Left renal pelvis (tissue), 4 donors: Measurements from ENCODE around the gene DIDO1. TPM values are rescaled to one million over a fixed set of nuclear protein-coding genes. Genes with fewer than 3 reads are reported as not detected.
"Not testable (repeated sequence)": the region's sequence is repeated elsewhere in the genome, so short reads cannot be mapped to it uniquely, and the experiment has no call there.

Experiments used
- DNase-seq, 4 donors: peaks; one replicate each; pipeline ENCODE4 v3.0.0-alpha.2; 2013; ENCODE audit warnings: low read depth in 4 of 4, low spot score in 3 of 4
- polyA plus RNA-seq, 4 donors: library from polyadenylated mRNA; unstranded; fragments of 120-200 nt; gene quantifications; one replicate each; pipeline ENCODE4 v1.2.1, GENCODE V29; 2013; ENCODE audit not compliant: insufficient read length in 4 of 4

The DIDO1 gene
- polyA plus RNA-seq, 4 donors = 53.4 to 60.9 (median 59.5) TPM

DNA sequence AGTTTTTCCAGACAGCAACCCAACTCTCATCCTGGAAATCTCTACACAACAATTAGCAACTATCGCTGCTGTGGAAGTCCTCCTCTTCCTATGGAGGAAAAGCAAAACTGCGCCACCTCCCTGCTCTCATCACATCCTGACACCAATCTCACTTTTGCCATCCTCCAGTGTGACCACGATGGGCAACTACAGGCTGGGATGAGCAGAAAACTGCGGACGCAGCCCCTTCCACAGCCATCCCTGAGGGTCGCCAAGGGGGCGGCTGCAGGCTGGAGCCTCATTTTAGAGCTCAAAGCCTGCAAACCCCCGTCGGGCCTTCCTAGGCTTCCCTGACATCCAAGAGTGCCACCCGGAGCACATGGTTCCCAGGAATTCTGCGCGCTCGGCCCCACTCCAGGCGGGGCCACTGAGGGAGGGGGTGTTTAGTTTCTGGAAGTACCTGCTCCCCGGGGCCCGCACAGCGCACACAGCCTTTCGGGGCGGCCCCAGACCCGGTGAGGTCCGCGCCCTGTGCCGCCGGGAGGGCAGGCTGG lies 65.8 kb downstream of the DIDO1 start:
- DNase-seq = no peak

DNA sequence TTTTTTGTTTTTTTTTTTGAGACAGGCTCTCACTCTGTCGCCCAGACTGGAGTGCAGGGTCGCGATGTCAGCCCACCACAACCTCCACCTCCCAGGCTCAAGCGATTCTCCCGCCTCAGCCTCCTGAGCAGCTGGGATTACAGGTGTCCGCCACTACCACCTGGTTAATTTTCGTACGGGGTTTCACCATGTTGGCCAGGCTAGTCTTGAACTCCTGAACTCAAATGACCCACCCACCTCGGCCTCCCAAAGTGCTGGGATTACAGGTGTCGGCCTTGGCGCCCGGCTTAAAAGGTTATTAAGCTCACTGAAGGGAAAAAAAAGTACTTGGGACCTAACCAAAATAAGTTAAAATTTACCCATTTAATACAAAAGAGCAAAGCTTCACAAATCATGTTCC lies 66.6 kb downstream of the DIDO1 start:
- DNase-seq = no peak

DNA sequence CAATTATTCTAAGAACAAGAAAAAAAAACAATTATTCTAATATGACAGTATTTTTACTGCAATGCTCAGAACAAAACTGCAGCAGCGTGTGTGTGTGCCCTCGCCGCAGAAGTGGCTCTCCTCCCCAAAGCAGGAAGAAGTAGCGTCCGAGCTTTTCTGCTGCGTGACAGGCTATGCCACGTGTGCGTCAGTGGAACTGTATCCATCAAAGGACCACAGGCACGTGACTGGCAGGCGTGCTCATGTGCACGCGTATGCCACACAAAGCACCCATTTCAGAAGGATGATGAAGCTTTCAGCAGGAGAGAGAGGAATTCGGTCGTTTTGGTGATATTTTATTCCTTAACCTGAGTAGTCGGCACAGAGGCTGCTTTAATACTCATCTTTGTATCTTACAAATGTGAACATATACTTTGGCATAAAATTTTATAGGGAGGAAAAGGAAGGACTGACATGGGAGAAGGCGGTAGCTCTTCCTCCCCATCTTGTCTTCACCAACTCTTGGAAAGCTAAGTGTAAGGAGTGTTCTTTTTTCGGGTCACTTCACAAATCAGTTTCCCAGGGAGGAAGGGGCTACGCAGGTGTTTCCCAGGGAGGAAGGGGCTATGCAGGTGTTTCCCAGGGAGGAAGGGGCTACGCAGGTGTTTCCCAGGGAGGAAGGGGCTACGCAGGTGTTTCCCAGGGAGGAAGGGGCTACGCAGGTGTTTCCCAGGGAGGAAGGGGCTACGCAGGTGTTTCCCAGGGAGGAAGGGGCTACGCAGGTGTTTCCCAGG lies 68.1 kb downstream of the DIDO1 start:
- no peak for DNase-seq

DNA sequence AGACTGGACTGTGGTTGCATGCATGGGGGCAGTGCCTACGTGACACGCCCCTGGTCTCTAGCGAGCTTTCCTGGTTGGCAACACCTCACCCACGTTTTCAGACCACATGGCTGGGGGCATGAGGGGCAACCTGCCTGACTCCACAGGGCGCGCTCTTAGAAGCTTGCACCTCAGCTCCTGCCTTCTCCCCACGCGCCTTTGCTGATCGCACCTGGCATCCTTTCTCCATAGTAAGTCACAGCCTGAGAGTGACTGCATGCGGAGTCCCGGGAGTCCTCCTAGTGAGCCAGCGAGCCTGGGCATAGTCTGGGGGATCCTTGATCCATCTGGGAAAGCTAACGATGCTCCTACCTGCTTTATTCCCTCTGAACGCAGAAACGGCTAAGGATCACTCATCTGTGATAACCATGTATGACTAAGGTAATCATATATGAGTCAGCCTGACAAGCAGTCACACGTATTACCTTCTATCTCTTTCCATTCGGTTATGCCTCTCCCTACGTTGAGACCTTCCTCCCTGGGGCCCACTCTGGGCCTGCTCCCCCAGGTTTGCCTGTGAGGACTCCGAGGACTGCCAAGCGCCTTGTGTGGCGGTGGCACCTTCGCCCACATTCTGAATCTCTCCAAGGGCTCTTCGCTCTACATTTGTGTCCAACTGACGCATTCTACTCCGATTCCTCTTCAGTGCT lies 69.2 kb downstream of the DIDO1 start:
- DNase-seq = no peak

DNA sequence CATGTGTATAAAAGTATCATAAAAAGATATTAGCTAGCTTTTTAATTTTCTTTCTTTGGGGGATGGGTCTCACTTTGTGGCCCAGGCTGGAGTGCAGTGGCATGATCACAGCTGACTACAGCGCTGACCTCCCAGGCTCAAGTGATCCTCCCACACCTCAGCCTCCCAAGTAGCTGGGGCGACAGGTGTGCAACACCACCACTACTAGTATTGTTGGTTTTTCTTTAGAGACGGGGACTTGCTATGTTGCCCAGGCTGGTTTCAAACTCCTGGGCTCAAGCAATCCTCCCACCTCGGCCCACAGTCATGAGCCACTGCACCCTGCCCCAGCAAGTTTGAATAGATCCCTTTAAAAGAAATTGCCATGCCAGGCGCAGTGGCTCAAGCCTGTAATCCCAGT lies 71.2 kb downstream of the DIDO1 start:
- DNase-seq = no peak

DNA sequence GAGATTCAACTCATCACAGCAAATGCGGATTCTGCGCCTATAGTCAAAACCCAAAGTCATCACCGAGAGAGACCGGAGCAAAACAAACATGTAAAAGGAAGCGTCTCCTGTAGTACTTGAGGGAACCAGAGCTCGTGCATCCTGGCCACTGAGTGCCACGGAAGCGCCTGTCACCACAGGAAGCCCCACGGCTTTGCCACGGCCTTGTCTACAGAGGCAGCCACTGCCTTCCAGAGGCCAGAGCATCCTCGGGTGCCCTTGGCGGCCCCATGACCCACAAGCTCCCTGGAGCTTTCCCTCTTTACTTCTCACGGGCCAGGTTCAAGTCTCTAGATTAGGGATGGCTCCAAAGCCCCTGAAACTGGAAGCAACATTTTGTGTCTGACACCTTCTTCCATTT lies 72.2 kb downstream of the DIDO1 start:
- no peak for DNase-seq

DNA sequence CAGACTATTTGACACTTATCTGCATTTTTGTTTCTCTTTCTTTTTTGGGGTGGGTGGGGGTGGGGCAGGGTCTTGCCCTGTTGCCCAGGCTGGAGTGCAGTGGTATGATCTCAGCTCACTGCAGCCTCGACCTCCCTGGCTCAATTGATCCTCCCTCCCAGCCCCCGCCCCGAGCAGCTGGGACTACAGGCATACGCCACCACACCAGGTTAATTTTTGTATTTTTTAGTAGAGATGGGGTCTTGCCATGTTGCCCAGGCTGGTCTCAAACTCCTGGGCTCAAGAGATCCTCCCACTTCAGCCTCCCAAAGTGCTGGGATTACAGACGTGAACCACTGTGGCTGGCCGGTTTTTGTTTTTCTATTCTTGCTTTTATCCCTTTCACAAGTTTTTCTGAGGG lies 73.0 kb downstream of the DIDO1 start:
- not testable (repeated sequence) for DNase-seq

DNA sequence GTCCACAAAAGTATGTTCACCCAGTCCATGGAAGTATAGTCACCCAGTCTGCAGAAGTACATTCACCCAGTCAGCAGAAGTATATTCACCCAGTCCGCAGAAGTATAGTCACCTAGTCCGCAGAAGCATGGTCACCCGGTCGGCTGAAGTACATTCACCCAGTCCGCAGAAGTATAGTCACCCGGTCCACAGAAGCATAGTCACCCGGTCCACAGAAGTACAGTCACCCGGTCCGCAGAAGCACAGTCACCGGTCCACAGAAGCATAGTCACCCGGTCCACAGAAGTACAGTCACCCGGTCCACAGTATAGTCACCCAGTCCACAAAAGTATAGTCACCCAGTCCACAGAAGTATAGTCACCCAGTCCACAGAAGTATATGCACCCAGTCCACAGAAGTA lies 73.5 kb downstream of the DIDO1 start:
- DNase-seq = no peak

DNA sequence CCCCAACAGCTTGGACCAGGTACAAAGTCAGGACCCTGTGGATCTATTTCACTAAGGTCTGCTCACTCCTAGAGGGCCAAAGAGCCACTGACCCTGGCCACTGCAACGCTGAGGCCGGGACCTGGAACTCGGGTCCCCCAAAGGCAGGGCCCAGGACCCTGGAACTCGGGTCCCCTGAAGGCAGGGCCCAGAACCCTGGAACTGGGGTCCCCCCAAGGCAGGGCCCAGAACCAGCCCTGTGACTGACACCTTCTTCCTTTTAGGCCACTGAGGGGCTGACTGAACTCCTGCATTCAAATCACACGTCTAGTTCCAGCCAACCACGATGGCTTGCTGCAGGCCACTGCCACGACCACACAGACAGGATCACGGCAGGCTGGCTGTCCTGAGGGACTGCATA lies 74.1 kb downstream of the DIDO1 start:
- DNase-seq = no peak

DNA sequence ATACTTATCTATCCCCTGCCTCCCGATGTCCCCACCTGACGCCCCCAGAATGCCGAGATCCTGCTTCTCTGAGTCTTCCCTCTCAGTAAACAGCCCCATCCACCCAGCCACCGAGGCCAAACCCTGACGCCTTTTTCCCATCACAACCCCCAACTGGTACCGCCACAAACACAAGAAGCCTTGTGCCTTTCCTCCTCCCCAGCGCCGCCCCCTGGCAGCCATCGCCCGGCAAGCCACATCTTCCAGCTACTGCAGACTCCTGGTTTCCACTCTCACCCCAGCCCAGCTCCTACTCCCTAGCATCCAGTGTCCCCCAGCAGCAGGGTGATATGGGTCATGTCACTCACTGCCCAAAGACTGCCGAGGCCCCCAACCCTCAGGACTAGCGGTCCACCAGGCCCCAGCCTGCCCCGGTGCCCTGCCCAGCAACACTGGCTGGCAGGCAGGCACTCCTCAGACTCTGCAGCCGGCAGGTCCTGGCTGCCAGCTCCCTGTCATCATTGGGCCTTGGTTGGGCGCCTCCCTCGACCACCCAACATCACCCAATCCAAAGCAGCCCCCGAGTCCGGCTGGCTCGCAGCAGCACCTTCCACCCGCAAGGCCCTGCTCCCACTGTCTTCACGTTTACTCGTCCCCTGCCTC lies 75.9 kb downstream of the DIDO1 start:
- no peak for DNase-seq

DNA sequence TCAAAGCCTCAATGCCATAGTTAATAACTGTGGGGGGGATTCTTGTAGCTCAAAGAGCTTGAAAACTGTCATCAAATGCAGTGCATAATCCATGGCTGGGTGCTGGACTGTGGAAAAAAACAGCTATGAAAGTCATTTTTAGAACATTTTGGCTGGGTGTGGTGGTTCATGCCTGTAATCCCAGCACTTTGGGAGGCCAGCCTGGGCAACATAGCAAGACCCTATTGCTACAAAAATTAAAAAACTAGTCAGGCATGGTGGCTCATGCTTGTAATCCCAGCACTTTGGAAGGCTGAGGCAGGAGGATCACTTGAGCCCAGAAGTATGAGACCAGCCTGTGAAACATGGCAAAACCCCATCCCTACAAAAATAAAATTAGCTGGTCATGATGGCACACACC lies 76.9 kb downstream of the DIDO1 start:
- no peak for DNase-seq

DNA sequence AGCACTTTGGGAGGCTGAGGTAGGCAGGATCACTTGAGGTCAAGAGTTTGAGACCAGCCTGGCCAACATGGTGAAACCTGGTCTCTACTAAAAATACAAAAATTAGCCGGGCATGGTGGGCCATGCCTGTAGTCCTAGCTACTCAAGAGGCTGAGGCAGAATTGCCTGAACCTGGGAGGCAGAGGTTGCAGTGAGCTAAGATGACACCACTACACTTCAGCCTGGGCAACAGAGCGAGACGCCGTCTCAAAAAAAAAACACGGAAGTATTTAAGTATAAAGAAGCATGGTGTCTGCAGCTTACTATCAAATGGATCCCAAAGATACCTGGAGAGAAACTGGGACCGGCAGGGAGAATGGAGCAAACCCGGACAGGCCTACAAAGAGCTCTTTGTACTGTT lies 77.4 kb downstream of the DIDO1 start:
- DNase-seq = not testable (repeated sequence)

DNA sequence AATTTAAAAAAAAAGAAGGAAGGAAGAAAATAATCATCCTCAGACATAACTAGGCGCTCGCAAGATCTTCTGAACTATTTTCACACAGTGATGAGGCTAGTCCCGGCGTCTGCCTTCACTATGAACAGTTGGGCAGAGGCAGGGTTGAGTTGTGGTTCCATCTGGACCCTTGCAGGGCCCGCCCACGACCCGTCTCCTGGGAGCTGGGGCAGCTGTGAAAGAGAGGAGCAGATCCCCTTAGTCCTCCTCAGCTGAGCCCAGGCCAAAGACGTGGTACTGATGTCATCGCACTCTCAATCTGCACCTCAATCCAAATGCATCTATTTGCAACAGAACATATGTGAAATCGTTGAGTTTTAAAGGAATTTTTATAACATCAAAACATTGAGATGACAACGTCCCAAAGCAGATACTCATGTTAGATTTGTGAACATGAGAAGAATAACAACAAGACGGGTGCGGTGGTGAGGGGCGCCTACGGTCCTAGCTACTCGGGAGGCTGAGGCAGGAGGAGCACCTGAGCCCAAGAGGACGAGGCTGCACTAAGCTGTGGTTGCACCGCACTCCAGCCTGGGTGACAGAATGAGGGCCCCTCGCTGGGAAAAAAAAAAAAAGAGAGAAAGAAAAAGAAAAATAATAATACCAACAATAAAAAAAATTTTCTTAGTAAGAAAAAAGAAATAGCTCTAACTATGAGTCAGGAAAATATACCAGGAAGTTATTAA lies 80.0 kb downstream of the DIDO1 start:
- DNase-seq = no peak

DNA sequence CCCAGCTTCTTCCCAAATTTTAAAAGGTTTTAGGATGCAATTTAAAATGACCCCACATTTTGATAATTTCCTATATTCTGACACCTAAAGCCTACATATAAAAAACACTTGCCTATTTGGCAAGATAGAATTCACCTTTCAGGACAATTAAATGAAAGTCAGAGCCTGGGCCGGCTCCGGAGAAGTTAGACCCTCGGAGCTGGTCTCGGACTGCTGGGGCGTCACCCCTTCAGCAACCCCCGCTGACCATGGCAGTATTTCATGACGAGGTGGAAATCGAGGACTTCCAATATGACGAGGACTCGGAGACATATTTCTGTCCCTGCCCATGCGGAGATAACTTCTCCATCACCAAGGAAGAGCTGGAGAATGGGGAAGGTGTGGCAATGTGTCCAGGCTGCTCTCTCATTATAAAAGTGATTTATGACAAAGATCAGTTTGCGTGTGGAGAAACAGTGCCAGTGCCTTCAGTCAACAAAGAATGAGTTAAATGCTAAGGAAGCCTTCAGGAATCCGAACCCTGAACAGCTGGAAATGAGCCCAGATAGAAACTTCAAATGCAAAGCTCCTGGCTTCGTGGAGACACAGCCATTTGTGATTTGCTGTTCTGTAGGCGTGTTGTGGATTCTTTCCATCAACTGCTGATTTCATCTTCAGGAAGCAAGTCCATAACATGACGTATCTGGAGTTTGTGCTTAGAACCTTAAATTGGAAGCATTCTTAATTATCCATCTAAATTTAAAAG lies 80.7 kb downstream of the DIDO1 start:
- no peak for DNase-seq

DNA sequence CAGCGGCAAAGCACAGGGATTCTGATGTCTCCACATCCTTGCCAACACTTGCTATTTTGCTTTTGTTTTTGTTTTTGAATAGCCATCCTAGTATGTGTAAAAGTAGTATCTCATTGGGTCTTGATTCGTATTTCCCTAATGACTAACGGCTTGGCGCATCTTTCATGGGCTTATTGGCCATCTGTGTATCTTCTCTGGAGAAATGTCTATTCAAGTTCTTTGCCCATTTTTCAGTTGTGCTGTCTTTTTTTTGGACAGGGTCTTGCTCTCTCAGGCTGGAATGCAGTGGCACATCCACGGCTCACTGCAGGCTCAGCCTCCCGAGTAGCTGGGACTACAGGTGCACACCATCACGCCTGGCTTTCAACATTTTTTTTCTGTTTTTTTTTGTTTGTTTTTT lies 82.1 kb downstream of the DIDO1 start:
- no peak for DNase-seq

DNA sequence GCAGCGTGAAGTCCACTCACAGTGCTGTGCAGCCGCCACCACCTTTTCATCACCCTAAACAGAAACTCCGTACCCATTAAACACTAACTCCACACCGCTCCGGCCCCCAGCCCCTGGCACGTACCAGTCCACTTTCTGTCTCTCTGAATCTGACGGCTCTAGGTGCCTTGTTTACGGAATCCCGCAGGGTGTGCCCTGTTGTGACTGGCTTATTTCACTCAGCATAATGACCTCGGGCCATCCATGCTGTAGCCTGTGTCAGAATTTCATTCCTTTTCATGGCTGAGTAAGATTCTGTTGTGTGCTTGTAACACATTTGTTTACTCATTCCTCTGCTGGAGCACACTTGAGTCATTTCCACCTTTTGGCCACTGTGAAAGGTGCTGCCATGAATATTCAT lies 82.6 kb downstream of the DIDO1 start:
- DNase-seq = no peak

DNA sequence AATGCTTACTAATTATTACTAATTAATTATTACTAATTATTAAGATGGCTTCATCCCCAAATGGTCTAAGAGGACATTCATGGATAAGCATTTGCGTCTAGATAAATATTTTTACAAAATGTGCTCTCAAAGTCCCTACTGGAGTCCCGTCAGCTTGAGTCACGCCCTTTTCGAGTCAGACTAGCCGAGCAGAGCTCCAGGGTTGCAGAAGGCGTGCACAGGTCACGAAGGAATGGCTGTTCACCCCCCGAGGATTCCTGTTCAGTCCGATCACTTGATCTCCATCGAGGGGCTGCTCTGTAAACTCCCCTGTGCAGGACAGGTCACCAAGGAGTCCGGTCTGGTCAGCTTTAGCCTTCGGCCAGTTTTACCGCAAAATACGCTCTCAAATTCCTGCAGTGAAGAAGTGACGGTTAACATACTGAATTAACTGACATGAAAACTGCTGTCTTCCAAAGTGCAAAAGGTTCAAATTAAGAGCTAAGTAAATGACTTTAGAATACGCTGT lies 84.5 kb downstream of the DIDO1 start:
- DNase-seq = no peak

DNA sequence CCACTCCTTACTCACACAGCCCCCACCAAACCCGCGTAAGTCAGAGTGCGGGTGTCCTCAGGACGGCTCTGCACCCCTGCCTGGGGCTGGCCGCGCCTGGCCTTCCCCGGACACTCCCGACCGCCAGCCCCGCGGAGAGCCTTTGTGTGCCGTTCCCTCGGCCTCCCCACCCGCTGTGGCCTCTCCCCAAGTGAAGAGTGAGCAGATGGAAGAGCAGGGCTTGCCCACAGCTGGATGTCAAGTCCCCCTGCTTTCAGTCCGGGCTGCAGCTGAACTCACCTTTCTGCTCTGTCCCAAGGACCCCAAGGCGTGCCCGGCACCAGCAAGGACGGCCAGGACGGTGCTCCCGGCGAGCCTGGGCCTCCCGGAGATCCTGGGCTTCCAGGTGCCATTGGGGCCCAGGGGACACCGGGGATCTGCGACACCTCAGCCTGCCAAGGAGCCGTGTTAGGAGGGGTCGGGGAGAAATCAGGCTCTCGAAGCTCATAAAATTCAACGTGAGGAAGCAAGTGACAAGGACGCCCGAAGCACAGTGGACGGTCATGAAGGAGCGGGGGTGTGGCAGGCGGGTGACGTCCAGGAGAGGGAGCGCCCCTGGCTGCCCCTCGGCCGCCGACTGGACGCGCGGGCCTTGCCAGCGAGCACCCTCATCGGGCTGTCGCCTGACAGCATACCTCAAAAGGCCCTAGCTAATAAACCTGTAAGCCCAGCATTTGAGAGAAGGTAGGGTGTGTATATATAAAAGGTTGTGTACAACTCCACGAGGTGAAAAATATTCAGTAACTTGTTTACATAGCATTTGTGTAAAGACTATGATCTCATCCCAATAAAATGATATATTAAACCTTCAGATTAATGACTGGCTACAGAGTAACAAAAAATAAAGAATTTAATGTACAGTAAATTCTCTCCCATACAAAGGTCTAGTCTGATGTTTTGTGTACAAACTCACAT lies 85.8 kb downstream of the DIDO1 start:
- DNase-seq = no peak

DNA sequence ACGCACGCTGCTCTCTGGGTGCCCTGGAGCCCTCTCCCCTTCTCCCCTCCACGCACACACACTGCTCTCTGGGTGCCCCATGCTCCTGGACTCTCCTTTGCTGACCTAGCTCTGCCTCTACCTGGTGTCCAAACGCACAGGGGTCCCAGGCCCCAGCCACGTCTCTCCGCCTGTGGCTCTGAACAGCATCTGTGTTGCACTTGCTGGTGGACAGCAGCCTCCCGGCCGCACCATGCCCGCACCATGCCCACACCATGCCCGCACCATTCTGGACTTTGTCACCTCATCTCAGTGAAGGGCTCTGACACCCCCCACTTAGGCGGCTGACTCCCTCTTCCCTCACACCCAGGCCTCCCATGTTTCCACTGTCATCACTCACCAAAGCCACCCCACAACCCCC lies 86.5 kb downstream of the DIDO1 start:
- DNase-seq = no peak
